GM12878 (cell line): ENCODE measurements around the gene COL9A2. TPM values are rescaled to one million over a fixed set of nuclear protein-coding genes. Genes with fewer than 3 reads are reported as not detected.
"Not testable (repeated sequence)": the region's sequence is repeated elsewhere in the genome, so short reads cannot be mapped to it uniquely, and the experiment has no call there.

Source experiments
- ATAC-seq: fragments of 200-7000 bp; cut with Tn5 transposase; 3 replicates; pipeline ENCODE4 v1.9.1; 2020; ENCODE audit warnings: mild to moderate bottlenecking, moderate library complexity
- BruUV-seq: library from RNA; stranded (reverse); fragments of 400-500 nt; replicated peaks from 2 replicates; lab custom pipeline; 2021; lab: Mats Ljungman, UMichigan
- CTCF ChIA-PET: fragments of 300-600 bp; sonication (Branson Sonifier 250); formaldehyde crosslinking; extraction: SDS; loops from one replicate; lab custom pipeline; 2021; ENCODE audit warnings: inconsistent platforms; lab: Yijun Ruan, JAX
- POLR2A ChIA-PET: fragments of 350-600 bp; formaldehyde crosslinking; extraction: SDS; loops from one replicate; lab custom pipeline; 2021; ENCODE audit warnings: inconsistent platforms; lab: Charles Lee
- RAD21 ChIA-PET: fragments of 300-600 bp; sonication (Branson Sonifier 250); formaldehyde crosslinking; loops from one replicate; lab custom pipeline; 2023; ENCODE audit warnings: antibody characterized with exemption; ENCODE audit not compliant: unreplicated experiment; lab: Charles Lee
- SMC1A ChIA-PET: fragments of 300-600 bp; sonication (Branson Sonifier 250); formaldehyde crosslinking; loops from one replicate; lab custom pipeline; 2023; ENCODE audit not compliant: unreplicated experiment, uncharacterized antibody; lab: Charles Lee
- DNase-seq: peaks from one replicate; pipeline ENCODE4 v3.0.0-alpha.2; 2011; ENCODE audit warnings: low read depth, low spot score
- FAIRE-seq: peaks from 3 replicates; lab custom pipeline; 2011; peaks lifted over from hg19 to GRCh38; lab: Jason Lieb, UNC
- H2AFZ ChIP-seq: 2 replicates; pipeline ENCODE4 v1.6.0; 2011; ENCODE audit warnings: low read depth, low read length, control low read depth; ENCODE audit not compliant: control insufficient read depth
- H3K27ac ChIP-seq: 2 replicates; pipeline ENCODE4 v1.5.1; 2011; ENCODE audit warnings: control low read depth; ENCODE audit not compliant: control insufficient read depth, insufficient read depth
- H3K27me3 ChIP-seq, 2 experiments: replicated peaks in 1 of 2; 2 replicates each; pipeline versions ENCODE4 v1.6.0 to v1.6.1; 2011; ENCODE audit warnings: low read length in 1 of 2; ENCODE audit not compliant: control insufficient read depth in 2 of 2, insufficient read depth in 2 of 2
- H3K36me3 ChIP-seq, 2 experiments: 2 replicates each; pipeline ENCODE4 v1.5.1; 2011; ENCODE audit warnings: low read length in 1 of 2; ENCODE audit not compliant: control insufficient read depth in 2 of 2, insufficient read depth in 2 of 2
- H3K4me1 ChIP-seq: 2 replicates; pipeline ENCODE4 v1.6.1; 2011; ENCODE audit warnings: mild to moderate bottlenecking, low read length, moderate library complexity, mixed read lengths; ENCODE audit not compliant: control insufficient read depth, insufficient read depth
- H3K4me2 ChIP-seq: 2 replicates; pipeline ENCODE4 v1.6.0; 2011; ENCODE audit warnings: control low read depth; ENCODE audit not compliant: control insufficient read depth, insufficient read depth
- H3K4me3 ChIP-seq: fragments of 200-600 bp; sonication (generic); 2 replicates; pipeline ENCODE4 v1.5.1; 2016
- H3K79me2 ChIP-seq: 2 replicates; pipeline ENCODE4 v1.6.0; 2011; ENCODE audit warnings: low read length; ENCODE audit not compliant: control insufficient read depth, insufficient read depth
- H3K9ac ChIP-seq: 2 replicates; pipeline ENCODE4 v1.8.0; 2011; ENCODE audit warnings: low read length, control low read depth, mixed read lengths; ENCODE audit not compliant: control insufficient read depth, insufficient read depth
- H3K9me3 ChIP-seq: replicated peaks from 3 replicates; pipeline ENCODE4 v1.5.1; 2011; ENCODE audit warnings: mild to moderate bottlenecking, low read length; ENCODE audit not compliant: control insufficient read depth, insufficient read depth
- H4K20me1 ChIP-seq: 2 replicates; pipeline ENCODE4 v1.6.0; 2011; ENCODE audit not compliant: control insufficient read depth, insufficient read depth
- BCL3 ChIP-seq: IDR thresholded peaks from 2 replicates; pipeline ENCODE4 v1.6.1; 2011; ENCODE audit warnings: borderline replicate concordance, low read depth, mild to moderate bottlenecking, moderate library complexity, low read length; ENCODE audit not compliant: insufficient read depth, poor library complexity, severe bottlenecking
- SPI1 ChIP-seq: IDR thresholded peaks from 2 replicates; pipeline ENCODE4 v1.6.1; 2011; ENCODE audit warnings: low read depth, mild to moderate bottlenecking, low read length, moderate library complexity, borderline replicate concordance; ENCODE audit not compliant: insufficient read depth
- TCF12 ChIP-seq: IDR thresholded peaks from 2 replicates; pipeline ENCODE4 v1.6.1; 2011; ENCODE audit warnings: low read depth, mild to moderate bottlenecking, low read length
- WGBS: methylation state at CpG from one replicate; pipeline ENCODE4 v1.1.6; 2016; ENCODE audit warnings: low lambda C conversion rate; ENCODE audit not compliant: insufficient replicate concordance, insufficient coverage; ENCODE audit errors: missing lambda C conversion rate; 5-methylcytosine and 5-hydroxymethylcytosine counted together
- in situ Hi-C: fragments of 300-500 bp; cut with MboI; formaldehyde crosslinking; loops from 9 replicates; pipeline ENCODE4 v1.14.3; 2018; ENCODE audit warnings: mixed read lengths
- intact Hi-C: fragments of 100-400 bp; cut with micrococcal nuclease; formaldehyde crosslinking; loops from one replicate; pipeline ENCODE4 v1.14.2; 2022; ENCODE audit not compliant: unreplicated experiment
- polyA plus RNA-seq, 11 experiments: library from polyadenylated mRNA; depleted of rRNA in 4 of 11; unstranded in 6 of 11; stranded (reverse) in 5 of 11; fragments of >200 nt; fragmentation: Nextera tagmentation in 4 of 11; fragmentation: Illumina TruSeq in 1 of 11; extraction: Ambion mirVana in 4 of 11; extraction: Trizol in 1 of 11; gene quantifications; 1 replicate in 1 of 11; 2 replicates in 10 of 11; pipeline versions ENCODE4 v1.2.1 to v1.2.3, GENCODE V29; 2011 to 2016; ENCODE audit warnings: inconsistent platforms in 2 of 11, missing spikeins in 2 of 11, low read depth in 1 of 11
- total RNA-seq, 4 experiments: library from RNA; depleted of rRNA in 3 of 4; stranded (reverse); fragments of >200 nt in 3 of 4; fragmentation: Illumina TruSeq in 1 of 4; extraction: Trizol in 1 of 4; gene quantifications; 2 replicates each; pipeline versions ENCODE4 v1.2.1 to v1.2.3, GENCODE V29; 2013 to 2021
- TF ChIP-seq, protein P1 (sequence below): IDR thresholded peaks from 2 replicates; pipeline ENCODE4 v1.6.1; 2011; ENCODE audit warnings: borderline replicate concordance, low read depth, mild to moderate bottlenecking, moderate library complexity, mixed read lengths, low read length; ENCODE audit not compliant: insufficient read depth; ENCODE audit errors: extremely low read length

Gene COL9A2
- total and polyA plus RNA-seq, 10 of the 15 experiments (the other 5 are each of a cell fraction or from before 2014, with no cell fraction given), result 3.1 to 63.3 (median 22.4) TPM

DNA sequence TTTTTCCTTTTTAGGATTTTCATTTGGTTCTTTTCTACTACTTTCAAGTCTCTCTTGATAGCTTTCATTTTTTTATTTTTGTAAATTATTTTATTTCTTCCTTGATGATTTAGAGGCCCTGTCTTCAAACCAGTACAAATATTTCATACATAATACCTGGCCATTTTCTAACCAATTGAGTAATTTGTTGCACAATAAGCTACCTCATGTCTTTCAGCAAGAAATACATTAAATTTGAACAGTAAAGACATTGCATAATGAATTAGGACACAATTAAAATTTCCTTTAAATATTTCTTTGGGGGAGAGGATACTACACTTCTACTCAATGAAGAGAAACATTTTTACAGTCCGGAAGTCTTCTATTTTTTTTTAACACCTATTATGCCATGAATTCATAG lies 15.6 kb upstream of the COL9A2 start:
- no TSS peak for BruUV-seq
- CTCF ChIA-PET, result interaction anchor here (0.8 to 11.4 kb wide), 5 partner anchors 15 to 256 kb away, joined by 3 to 332 read pairs (median 7); partner anchors contain the start of gene COL9A2

DNA sequence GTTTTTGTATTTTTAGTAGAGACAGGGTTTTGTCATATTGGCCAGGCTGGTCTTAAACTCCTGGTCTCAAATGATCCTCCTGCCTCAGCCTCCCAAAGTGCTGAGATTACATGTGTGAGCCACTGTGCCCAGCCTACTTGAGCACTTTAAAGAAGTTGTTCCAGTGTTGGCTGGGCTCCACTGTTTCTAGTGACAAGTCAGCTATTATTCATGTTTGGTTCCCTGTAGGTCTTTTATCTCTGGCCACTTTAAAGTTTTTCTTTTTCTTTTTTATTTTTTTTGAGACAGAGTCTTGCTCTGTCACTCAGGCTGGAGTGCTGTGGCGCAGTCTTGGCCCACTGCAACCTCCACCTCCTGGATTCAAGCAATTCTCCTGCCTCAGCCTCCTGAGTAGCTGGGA lies 14.3 kb upstream of the COL9A2 start:
- FAIRE-seq, in situ Hi-C loops, H3K4me1 ChIP-seq, H3K4me3 ChIP-seq, H4K20me1 ChIP-seq, ATAC-seq, H3K9me3 ChIP-seq, BruUV-seq, H3K27ac ChIP-seq, H3K36me3 ChIP-seq, H3K4me2 ChIP-seq, DNase-seq, intact Hi-C loops, H3K27me3 ChIP-seq, H3K79me2 ChIP-seq, H3K9ac ChIP-seq, SMC1A ChIA-PET, H2AFZ ChIP-seq: not testable (repeated sequence)
- WGBS, result 60% methylated on average over 1 of the region's 1 CpG
- CTCF ChIA-PET, result interaction anchor here (0.7 to 1.7 kb wide), 3 partner anchors 179 to 188 kb away, joined by 3 to 7 read pairs (median 3); no protein-coding TSS in a partner anchor
- RAD21 ChIA-PET, result interaction anchor here (0.6 to 1.2 kb wide), 2 partner anchors 73 to 188 kb away, joined by 3 read pairs; no protein-coding TSS in a partner anchor
- POLR2A ChIA-PET, result interaction anchor here (0.6 kb wide), 1 partner anchor 725 kb away, joined by 7 read pairs; no protein-coding TSS in a partner anchor

More for the DNA sequence above, 15.6 kb upstream of the COL9A2 start:
- Histone ChIP-seq H3K4me3 (no peak overlapping the region), H4K20me1 (no peaks in the 10 kb centered on the region), H3K36me3 (no peaks in the 10 kb centered on the region), H3K4me2 (no peak overlapping the region), H3K27ac (no peak overlapping the region), H3K9me3 (no peaks in the 10 kb centered on the region), H2AFZ (no peak overlapping the region), H3K4me1 (no peaks in the 10 kb centered on the region), H3K9ac (no peak overlapping the region), H3K27me3 (no peaks in the 10 kb centered on the region), H3K79me2 (no peaks in the 10 kb centered on the region)
- ATAC-seq (no peak), FAIRE-seq (no peak), DNase-seq (no peak)
- ChIA-PET RAD21 (interaction anchor here (1.2 kb wide), 2 partner anchors 179 to 189 kb away, joined by 3 read pairs; no protein-coding TSS in a partner anchor), POLR2A (no interaction called here), SMC1A (interaction anchor here (1.0 to 8.1 kb wide), 3 partner anchors 114 to 190 kb away, joined by 4 to 115 read pairs (median 5); no protein-coding TSS in a partner anchor)
- TF ChIP-seq, protein P1, sequence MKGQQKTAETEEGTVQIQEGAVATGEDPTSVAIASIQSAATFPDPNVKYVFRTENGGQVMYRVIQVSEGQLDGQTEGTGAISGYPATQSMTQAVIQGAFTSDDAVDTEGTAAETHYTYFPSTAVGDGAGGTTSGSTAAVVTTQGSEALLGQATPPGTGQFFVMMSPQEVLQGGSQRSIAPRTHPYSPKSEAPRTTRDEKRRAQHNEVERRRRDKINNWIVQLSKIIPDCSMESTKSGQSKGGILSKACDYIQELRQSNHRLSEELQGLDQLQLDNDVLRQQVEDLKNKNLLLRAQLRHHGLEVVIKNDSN, result no peak
- TF ChIP-seq BCL3 (no peak), SPI1 (no peak), TCF12 (no peak)
- in situ Hi-C loops (no loop called here), intact Hi-C loops (no loop called here)
- WGBS, result 78% methylated on average over 1 of the region's 1 CpG
